H9 (cell line): ENCODE results near the gene CDH5. TPM values are rescaled to one million over a fixed set of nuclear protein-coding genes. Genes with fewer than 3 reads are reported as not detected.

Experiments
- DNase-seq: peaks from one replicate; pipeline ENCODE4 v3.0.0-alpha.2; 2017
- H2AFZ ChIP-seq: one replicate; pipeline ENCODE4 v1.6.1; 2013; ENCODE audit warnings: mild to moderate bottlenecking, low read length, control low read depth, moderate library complexity
- H2AK5ac ChIP-seq: 2 replicates; pipeline ENCODE4 v1.6.1; 2013; ENCODE audit warnings: low read length, control low read depth, mixed read lengths; ENCODE audit not compliant: insufficient read length
- H2BK120ac ChIP-seq: one replicate; pipeline ENCODE4 v1.6.1; 2013; ENCODE audit warnings: low read depth, mild to moderate bottlenecking, low read length, control low read depth, inconsistent platforms; ENCODE audit not compliant: poor library complexity, severe bottlenecking
- H2BK12ac ChIP-seq: 2 replicates; pipeline ENCODE4 v1.6.1; 2013; ENCODE audit warnings: low read length, control low read depth, mixed read lengths, low read depth; ENCODE audit not compliant: insufficient read length
- H2BK15ac ChIP-seq: 2 replicates; pipeline ENCODE4 v1.6.1; 2013; ENCODE audit warnings: low read depth, low read length, control low read depth
- H2BK20ac ChIP-seq: one replicate; pipeline ENCODE4 v1.6.1; 2013; ENCODE audit warnings: low read depth, mild to moderate bottlenecking, low read length, control low read depth, inconsistent platforms; ENCODE audit not compliant: poor library complexity, severe bottlenecking
- H2BK5ac ChIP-seq: 2 replicates; pipeline ENCODE4 v1.6.1; 2013; ENCODE audit warnings: low read length, control low read depth, mixed read lengths; ENCODE audit not compliant: insufficient read length
- H3K14ac ChIP-seq: 2 replicates; pipeline ENCODE4 v1.6.1; 2013; ENCODE audit warnings: low read length, control low read depth; ENCODE audit not compliant: insufficient read depth
- H3K18ac ChIP-seq: 2 replicates; pipeline ENCODE4 v1.6.1; 2013; ENCODE audit warnings: low read depth, mild to moderate bottlenecking, mixed read lengths, low read length, control low read depth; ENCODE audit not compliant: insufficient read length
- H3K23ac ChIP-seq: 2 replicates; pipeline ENCODE4 v1.6.1; 2013; ENCODE audit warnings: low read length, control low read depth, mixed read lengths, low read depth; ENCODE audit not compliant: insufficient read length
- H3K23me2 ChIP-seq: 2 replicates; pipeline ENCODE4 v1.6.1; 2013; ENCODE audit warnings: low read depth, mild to moderate bottlenecking, mixed read lengths, low read length, control low read depth; ENCODE audit not compliant: insufficient read length, poor library complexity, severe bottlenecking
- H3K27ac ChIP-seq: 2 replicates; pipeline ENCODE4 v1.5.1; 2013; ENCODE audit warnings: low read length, control low read depth, mixed read lengths, low read depth; ENCODE audit not compliant: insufficient read length
- H3K27me3 ChIP-seq: 2 replicates; pipeline ENCODE4 v1.6.1; 2013; ENCODE audit warnings: low read length, control low read depth, inconsistent platforms; ENCODE audit not compliant: insufficient read depth
- H3K4ac ChIP-seq: 2 replicates; pipeline ENCODE4 v1.6.1; 2013; ENCODE audit warnings: low read depth, mild to moderate bottlenecking, control low read depth, inconsistent platforms, low read length, moderate library complexity
- H3K4me1 ChIP-seq: 2 replicates; pipeline ENCODE4 v1.6.1; 2013; ENCODE audit warnings: low read length, control low read depth, inconsistent platforms; ENCODE audit not compliant: insufficient read depth
- H3K4me2 ChIP-seq: 2 replicates; pipeline ENCODE4 v1.6.1; 2013; ENCODE audit warnings: low read length, control low read depth, mixed read lengths; ENCODE audit not compliant: insufficient read length, insufficient read depth
- H3K56ac ChIP-seq: 2 replicates; pipeline ENCODE4 v1.6.1; 2013; ENCODE audit warnings: low read depth, mild to moderate bottlenecking, mixed read lengths, low read length, control low read depth; ENCODE audit not compliant: insufficient read length
- H3K79me1 ChIP-seq: 2 replicates; pipeline ENCODE4 v1.6.1; 2013; ENCODE audit warnings: low read depth, mild to moderate bottlenecking, moderate library complexity, low read length, control low read depth, inconsistent platforms; ENCODE audit not compliant: insufficient read depth, poor library complexity, severe bottlenecking
- H3K79me2 ChIP-seq: 2 replicates; pipeline ENCODE4 v1.6.1; 2013; ENCODE audit warnings: low read length, control low read depth, inconsistent platforms; ENCODE audit not compliant: insufficient read depth
- H3K9ac ChIP-seq: 2 replicates; pipeline ENCODE4 v1.6.1; 2013; ENCODE audit warnings: low read length, control low read depth, mixed read lengths; ENCODE audit not compliant: insufficient read length; ENCODE audit errors: extremely low read depth
- H3K9me3 ChIP-seq: one replicate; pipeline ENCODE4 v1.6.1; 2013; ENCODE audit warnings: low read depth, low read length, inconsistent platforms; ENCODE audit not compliant: control insufficient read depth
- H3T11ph ChIP-seq: one replicate; pipeline ENCODE4 v1.6.1; 2013; ENCODE audit warnings: mild to moderate bottlenecking, low read length, control low read depth, inconsistent platforms
- H4K20me1 ChIP-seq: one replicate; pipeline ENCODE4 v1.6.1; 2013; ENCODE audit not compliant: control insufficient read depth, insufficient read length, insufficient read depth
- H4K5ac ChIP-seq: 2 replicates; pipeline ENCODE4 v1.6.1; 2013; ENCODE audit warnings: low read depth, mild to moderate bottlenecking, mixed read lengths, low read length, control low read depth; ENCODE audit not compliant: insufficient read length
- H4K8ac ChIP-seq: replicated peaks from 2 replicates; pipeline ENCODE4 v1.6.1; 2013; ENCODE audit warnings: low read length, control low read depth, mixed read lengths, low read depth; ENCODE audit not compliant: insufficient read length
- H4K91ac ChIP-seq: 2 replicates; pipeline ENCODE4 v1.6.1; 2013; ENCODE audit warnings: low read depth, mild to moderate bottlenecking, moderate library complexity, mixed read lengths, low read length, control low read depth; ENCODE audit not compliant: insufficient read length
- H3K27ac Mint-ChIP-seq, 3 experiments: 2 replicates in 2 of 3; 3 replicates in 1 of 3; pipeline ENCODE4 v1.8.0; 2020 to 2021; ENCODE audit warnings: mixed read lengths in 3 of 3, mild to moderate bottlenecking in 1 of 3, moderate library complexity in 1 of 3
- H3K27me3 Mint-ChIP-seq: 2 replicates; pipeline ENCODE4 v1.8.0; 2021; ENCODE audit warnings: low read depth, mild to moderate bottlenecking, moderate library complexity, mixed read lengths
- H3K36me3 Mint-ChIP-seq, 3 experiments: 2 replicates in 2 of 3; 3 replicates in 1 of 3; pipeline ENCODE4 v1.8.0; 2020 to 2021; ENCODE audit warnings: low read depth in 3 of 3, mixed read lengths in 3 of 3; ENCODE audit not compliant: insufficient read depth in 1 of 3
- H3K4me1 Mint-ChIP-seq, 2 experiments: 2 replicates each; pipeline ENCODE4 v1.8.0; 2020; ENCODE audit warnings: mixed read lengths in 2 of 2
- H3K4me3 Mint-ChIP-seq, 2 experiments: 2 replicates in 1 of 2; 3 replicates in 1 of 2; pipeline ENCODE4 v1.8.0; 2020 to 2021; ENCODE audit warnings: mild to moderate bottlenecking in 2 of 2, mixed read lengths in 2 of 2, moderate library complexity in 1 of 2
- H3K9me3 Mint-ChIP-seq, 2 experiments: 2 replicates in 1 of 2; 3 replicates in 1 of 2; pipeline ENCODE4 v1.8.0; 2020; ENCODE audit warnings: mild to moderate bottlenecking in 2 of 2, mixed read lengths in 2 of 2, moderate library complexity in 1 of 2
- CTCF ChIP-seq: fragments of 200-600 bp; sonication (generic); conservative IDR thresholded peaks from 3 replicates; pipeline ENCODE4 v1.8.0; 2021; ENCODE audit warnings: antibody characterized with exemption, mild to moderate bottlenecking
- WGBS: extraction: QIAGEN DNeasy Blood & Tissue Kit; methylation state at CpG from one replicate; pipeline ENCODE4 v1.1.7; 2013; ENCODE audit warnings: missing lambda C conversion rate, low lambda C conversion rate, mixed read lengths; ENCODE audit not compliant: insufficient read length; ENCODE audit errors: extremely low coverage; 5-methylcytosine and 5-hydroxymethylcytosine counted together
- total RNA-seq: library from RNA; stranded (reverse); gene quantifications from 2 replicates; pipeline ENCODE4 v1.2.1, GENCODE V29; 2021

CDH5 gene
- total RNA-seq, 1 experiment from 2014 or later, result 0.20 TPM

DNA sequence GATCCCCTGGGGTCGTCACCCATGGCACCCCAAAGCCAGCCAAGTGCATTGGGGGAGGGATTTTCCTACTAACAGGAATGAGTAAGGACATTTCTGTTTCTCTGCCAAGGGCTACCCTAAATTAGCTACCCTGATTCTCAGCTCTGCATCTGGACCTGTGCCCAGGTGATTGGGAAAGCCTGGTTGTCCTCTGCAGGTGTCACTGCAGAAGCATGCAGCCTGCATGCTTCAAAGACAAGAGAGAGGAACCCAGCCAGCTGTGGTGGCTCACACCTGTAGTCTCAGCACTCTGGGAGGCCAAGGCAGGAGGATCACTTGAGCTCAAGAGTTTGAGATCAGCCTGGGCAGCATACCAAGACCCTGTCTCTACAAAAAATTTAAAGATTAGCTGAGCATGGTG, 80.2 kb downstream of the CDH5 start:
- no peaks in the 10 kb centered on the region for H3K9me3 Mint-ChIP-seq

More for the DNA sequence above, 80.2 kb downstream of the CDH5 start:
- Histone ChIP-seq H4K5ac (no peak overlapping the region), H3K9me3 (no peaks in the 10 kb centered on the region), H3K56ac (no peak overlapping the region), H2AFZ (no peak overlapping the region), H3K27me3 (no peaks in the 10 kb centered on the region), H2BK120ac (no peak overlapping the region), H4K91ac (no peak overlapping the region), H3K18ac (no peak overlapping the region), H3K79me2 (no peaks in the 10 kb centered on the region), H3K27ac (no peak overlapping the region), H3K23ac (no peak overlapping the region), H4K20me1 (no peaks in the 10 kb centered on the region), H3K9ac (no peak overlapping the region), H3K4me1 (no peaks in the 10 kb centered on the region), H3K4me2 (no peak overlapping the region), H2BK5ac (no peak overlapping the region), H3K4ac (no peak overlapping the region), H2BK12ac (no peak overlapping the region), H3T11ph (no peak overlapping the region), H2AK5ac (no peak overlapping the region), H3K79me1 (no peaks in the 10 kb centered on the region), H4K8ac (no peak overlapping the region), H2BK20ac (no peak overlapping the region), H3K23me2 (no peaks in the 10 kb centered on the region), H3K14ac (no peak overlapping the region), H2BK15ac (no peak overlapping the region)
- H3K27ac Mint-ChIP-seq, result no peak overlapping the region
- H3K27me3 Mint-ChIP-seq, result peaks cover 26% of the 10 kb centered on the region
- no peak for TF ChIP-seq CTCF
- no CpG with 5 or more reads among the region's 1 CpG for WGBS
- no peak overlapping the region for H3K4me3 Mint-ChIP-seq
- no peak for DNase-seq
- H3K4me1 Mint-ChIP-seq, result peaks cover 5 to 7% of the 10 kb centered on the region in 2 experiments; a peak in 3 of 4 replicates
- H3K36me3 Mint-ChIP-seq, result no peaks in the 10 kb centered on the region
